SH-SY5Y (cell line): ENCODE data around the gene ST3GAL3.

Source experiments
- GATA2 ChIP-seq: IDR thresholded peaks from 2 replicates; pipeline ENCODE4 v1.6.1; 2011; ENCODE audit warnings: mild to moderate bottlenecking, low read depth, low read length
- GATA3 ChIP-seq: IDR thresholded peaks from 2 replicates; pipeline ENCODE4 v1.6.1; 2011; ENCODE audit warnings: low read depth, mild to moderate bottlenecking, low read length, moderate library complexity

GRCh38 chr1:43947061-43947873 lies 239.9 kb downstream of the ST3GAL3 start:
- TF ChIP-seq GATA2, result no peak
- TF ChIP-seq GATA3, result no peak
